ENCODE results near the gene UPF1. TPM values are rescaled to one million over a fixed set of nuclear protein-coding genes. Genes with fewer than 3 reads are reported as not detected.

The UPF1 gene
- total and polyA plus RNA-seq, 8 donors, result 26.3 to 54.4 (median 37.5) TPM

GRCh38 chr19:18903156-18904037, 71.6 kb downstream of the UPF1 start:
- DNase-seq, result peak in 2 of 6 donors; percentile 22 to 60

DNA sequence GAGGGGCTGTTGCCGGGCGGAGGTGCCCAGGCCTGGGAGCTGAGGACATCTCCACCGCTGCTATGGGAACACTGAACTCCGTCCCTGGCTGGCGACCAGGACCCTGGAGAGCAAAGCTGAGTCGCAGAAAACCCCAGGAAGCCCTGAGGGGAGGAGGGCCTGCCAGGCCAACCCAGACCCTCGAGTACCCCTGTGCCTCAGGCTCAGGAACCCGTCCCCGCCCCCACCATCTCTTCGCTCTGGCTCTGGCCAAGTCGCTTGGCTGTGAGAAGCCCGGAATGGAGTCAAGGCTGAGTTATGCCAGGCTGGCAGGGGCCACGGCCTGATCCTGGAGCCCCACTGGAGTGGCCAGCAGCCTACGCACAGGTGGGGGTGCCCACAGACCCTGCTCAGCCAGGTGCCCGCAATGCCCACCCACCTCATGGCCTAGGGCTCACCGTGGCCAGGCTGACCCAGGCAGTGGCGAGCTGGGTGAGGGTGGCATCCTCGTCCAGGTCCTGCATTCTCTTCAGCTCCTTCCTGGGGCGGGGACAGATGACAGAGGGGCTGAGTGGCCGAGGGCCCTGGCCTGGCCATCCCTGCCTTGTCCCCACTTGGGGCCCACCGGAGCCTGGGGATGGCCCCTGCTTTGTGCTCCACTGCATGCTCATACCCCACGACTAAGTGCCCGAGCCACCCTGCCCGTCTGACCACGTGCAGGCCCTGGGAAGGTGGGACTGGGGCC, 72.7 kb downstream of the UPF1 start:
- intact Hi-C loops (cut with DNase I), result no loop called here
- no peaks in the 10 kb centered on the region for H3K27me3 ChIP-seq
- H3K27ac ChIP-seq, result no peak overlapping the region
- 92 to 94% methylated on average over 25 of the region's 25 CpGs for WGBS, 2 donors
- H3K4me1 ChIP-seq, result no peaks in the 10 kb centered on the region
- DNase-seq (peak in 2 of 6 donors; percentile 32 to 73), ATAC-seq (no peak), FAIRE-seq (no peak)
- TF ChIP-seq, protein P1, sequence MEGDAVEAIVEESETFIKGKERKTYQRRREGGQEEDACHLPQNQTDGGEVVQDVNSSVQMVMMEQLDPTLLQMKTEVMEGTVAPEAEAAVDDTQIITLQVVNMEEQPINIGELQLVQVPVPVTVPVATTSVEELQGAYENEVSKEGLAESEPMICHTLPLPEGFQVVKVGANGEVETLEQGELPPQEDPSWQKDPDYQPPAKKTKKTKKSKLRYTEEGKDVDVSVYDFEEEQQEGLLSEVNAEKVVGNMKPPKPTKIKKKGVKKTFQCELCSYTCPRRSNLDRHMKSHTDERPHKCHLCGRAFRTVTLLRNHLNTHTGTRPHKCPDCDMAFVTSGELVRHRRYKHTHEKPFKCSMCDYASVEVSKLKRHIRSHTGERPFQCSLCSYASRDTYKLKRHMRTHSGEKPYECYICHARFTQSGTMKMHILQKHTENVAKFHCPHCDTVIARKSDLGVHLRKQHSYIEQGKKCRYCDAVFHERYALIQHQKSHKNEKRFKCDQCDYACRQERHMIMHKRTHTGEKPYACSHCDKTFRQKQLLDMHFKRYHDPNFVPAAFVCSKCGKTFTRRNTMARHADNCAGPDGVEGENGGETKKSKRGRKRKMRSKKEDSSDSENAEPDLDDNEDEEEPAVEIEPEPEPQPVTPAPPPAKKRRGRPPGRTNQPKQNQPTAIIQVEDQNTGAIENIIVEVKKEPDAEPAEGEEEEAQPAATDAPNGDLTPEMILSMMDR (IDR thresholded peaks at IDR 0.05), result no peak
- H3K9me3 ChIP-seq, result no peaks in the 10 kb centered on the region
- H3K4me3 ChIP-seq, result no peak overlapping the region
- H3K36me3 ChIP-seq, result peaks cover 5 to 32% (median 11%) of the 10 kb centered on the region in 3 donors

More at GRCh38 chr19:18903156-18904037, 71.6 kb downstream of the UPF1 start:
- TF ChIP-seq, protein P1 (IDR thresholded peaks at IDR 0.05), result no peak
- no peak for FAIRE-seq
- no peak for ATAC-seq
- 90 to 91% methylated on average over 29 of the region's 29 CpGs for WGBS, 2 donors
- H3K9me3 ChIP-seq, result no peaks in the 10 kb centered on the region
- no peaks in the 10 kb centered on the region for H3K27me3 ChIP-seq
- H3K36me3 ChIP-seq, result peaks cover 5 to 38% (median 11%) of the 10 kb centered on the region in 3 donors
- no peak overlapping the region for H3K27ac ChIP-seq
- intact Hi-C loops (cut with DNase I), result no loop called here
- H3K4me3 ChIP-seq, result no peak overlapping the region
- no peaks in the 10 kb centered on the region for H3K4me1 ChIP-seq

GRCh38 chr19:18905058-18905456, 73.3 kb downstream of the UPF1 start:
- H3K9me3 ChIP-seq, result no peaks in the 10 kb centered on the region
- no peak overlapping the region for H3K27ac ChIP-seq
- no peaks in the 10 kb centered on the region for H3K27me3 ChIP-seq
- H3K4me1 ChIP-seq, result no peaks in the 10 kb centered on the region
- WGBS, 2 donors, result 90 to 92% methylated on average over 8 of the region's 8 CpGs
- ATAC-seq (no peak), FAIRE-seq (no peak), DNase-seq (peak in 1 of 6 donors; percentile 20)
- TF ChIP-seq, protein P1 (IDR thresholded peaks at IDR 0.05), result no peak
- intact Hi-C loops (cut with DNase I), result no loop called here
- no peak overlapping the region for H3K4me3 ChIP-seq
- peaks cover 5 to 29% (median 8%) of the 10 kb centered on the region in 3 donors for H3K36me3 ChIP-seq

DNA sequence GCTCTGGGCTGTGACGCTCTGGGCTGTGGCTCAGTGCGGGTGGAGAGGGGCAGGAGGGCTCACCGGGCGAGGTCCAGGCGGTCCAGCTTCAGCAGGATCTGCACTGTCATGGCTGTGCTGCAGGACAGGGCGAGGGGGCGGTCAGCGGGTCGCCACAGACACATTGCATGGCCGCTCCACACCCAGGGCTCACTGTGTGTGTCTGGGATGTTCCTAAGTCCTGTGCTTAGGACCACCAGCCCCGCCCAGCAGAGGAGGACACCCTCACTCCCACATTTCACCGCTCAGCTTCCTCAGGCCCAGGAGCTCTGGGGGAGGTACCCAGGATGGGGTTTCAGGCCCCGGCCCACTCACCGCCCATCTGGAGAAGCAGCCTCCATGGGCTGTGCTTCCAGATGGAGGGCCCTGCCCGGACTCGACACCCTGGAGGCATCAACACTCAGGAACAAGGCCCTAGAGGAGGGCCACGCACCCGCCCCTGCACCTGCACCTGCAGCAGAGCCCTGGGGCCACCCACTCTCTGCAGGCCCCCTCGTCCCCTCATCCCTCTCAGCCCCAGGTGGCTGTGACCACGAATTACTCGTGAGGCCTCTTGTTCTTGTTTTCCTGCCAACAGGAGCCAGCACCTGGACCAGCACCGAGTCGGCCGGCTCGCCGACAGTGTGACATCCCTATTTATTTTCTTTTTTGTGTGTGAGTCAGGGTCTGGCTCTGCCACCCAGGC, 73.9 kb downstream of the UPF1 start:
- DNase-seq (peak in 1 of 6 donors; percentile 20), FAIRE-seq (no peak), ATAC-seq (no peak)
- TF ChIP-seq, protein P1 (IDR thresholded peaks at IDR 0.05), result no peak
- Histone ChIP-seq H3K4me3 (no peak overlapping the region), H3K9me3 (no peaks in the 10 kb centered on the region), H3K27ac (no peak overlapping the region), H3K27me3 (no peaks in the 10 kb centered on the region), H3K4me1 (no peaks in the 10 kb centered on the region), H3K36me3 (peaks cover 5 to 26% (median 6%) of the 10 kb centered on the region in 3 donors)
- 88 to 92% methylated on average over 25 to 26 of the region's 26 CpGs for WGBS, 2 donors
- intact Hi-C loops (cut with DNase I), result no loop called here

All from pancreas (tissue), 10 donors.